Upper lobe of left lung (tissue), 6 donors: ENCODE measurements around the gene PRPF8. TPM values are rescaled to one million over a fixed set of nuclear protein-coding genes. Genes with fewer than 3 reads are reported as not detected.
"Not testable (repeated sequence)": the region's sequence is repeated elsewhere in the genome, so short reads cannot be mapped to it uniquely, and the experiment has no call there.

Source experiments
- ATAC-seq, 2 donors: fragments of 200-7000 bp; cut with Tn5 transposase; one replicate each; pipeline ENCODE4 v1.9.1; 2022; ENCODE audit warnings: mild to moderate bottlenecking in 2 of 2, moderate library complexity in 2 of 2; ENCODE audit not compliant: low FRiP score in 2 of 2
- DNase-seq, 2 donors: peaks; one replicate each; pipeline ENCODE4 v3.0.0-alpha.2; 2019 to 2020
- H3K27ac ChIP-seq, 4 donors: fragments of 200-600 bp; sonication (generic); one replicate each; pipeline ENCODE4 v1.5.1; 2016 to 2019
- H3K27me3 ChIP-seq, 4 donors: fragments of 200-600 bp; sonication (generic); one replicate each; pipeline ENCODE4 v1.5.1; 2017 to 2019
- H3K36me3 ChIP-seq, 4 donors: fragments of 200-600 bp; sonication (generic); one replicate each; pipeline ENCODE4 v1.5.1; 2016 to 2019
- H3K4me1 ChIP-seq, 4 donors: fragments of 200-600 bp; sonication (generic); one replicate each; pipeline ENCODE4 v1.5.1; 2018 to 2019
- H3K4me3 ChIP-seq, 4 donors: fragments of 200-600 bp; sonication (generic); one replicate each; pipeline ENCODE4 v1.5.1; 2017 to 2019; ENCODE audit warnings: mild to moderate bottlenecking in 2 of 4, moderate library complexity in 1 of 4
- H3K9me3 ChIP-seq, 4 donors: fragments of 200-600 bp; sonication (generic); one replicate each; pipeline ENCODE4 v1.5.1; 2018 to 2019
- CTCF ChIP-seq, 6 experiments: fragments of 450-650 bp in 4 of 6; fragments of 200-600 bp in 2 of 6; sonication (generic) in 2 of 6; IDR thresholded peaks; one replicate each; pipeline ENCODE4 v1.5.1; 2016 to 2019; ENCODE audit warnings: antibody characterized with exemption in 6 of 6
- EP300 ChIP-seq, 4 donors: sonication (generic); formaldehyde crosslinking; IDR thresholded peaks; one replicate each; pipeline ENCODE4 v1.5.1; 2017; ENCODE audit warnings: antibody characterized with exemption in 4 of 4, control low read depth in 2 of 4
- POLR2A ChIP-seq, 4 donors: fragments of 450-650 bp; IDR thresholded peaks; one replicate each; pipeline ENCODE4 v1.5.1; 2016 to 2017; ENCODE audit warnings: antibody characterized with exemption in 4 of 4, mild to moderate bottlenecking in 2 of 4
- POLR2AphosphoS5 ChIP-seq, 2 donors: sonication (generic); formaldehyde crosslinking; IDR thresholded peaks; one replicate each; pipeline ENCODE4 v1.5.1; 2017; ENCODE audit warnings: antibody characterized with exemption in 2 of 2
- WGBS, 2 donors: methylation state at CpG; one replicate each; pipeline ENCODE4 v1.1.5; 2017 to 2018; 5-methylcytosine and 5-hydroxymethylcytosine counted together
- total RNA-seq, 6 donors: library from RNA; depleted of rRNA in 4 of 6; stranded (reverse); fragments of >200 nt in 4 of 6; gene quantifications; one replicate each; pipeline versions ENCODE4 v1.1.0 to v1.2.1, GENCODE V29; 2016 to 2021
- donor health status: DM: no; HTN: no; CAD: no; lungs with moderate emphysema.
- donor health status: DM: no; HTN: yes; CAD: no; lungs with severe emphysema.

Gene PRPF8
- total RNA-seq, 6 donors from 2014 or later = 173 to 283 (median 220) TPM

- no peak for ATAC-seq
Measured at GRCh38 chr17:1693339-1693738, 8.7 kb upstream of the PRPF8 start.

GRCh38 chr17:1690544-1691221 lies 6.0 kb upstream of the PRPF8 start:
- Histone ChIP-seq H3K9me3 (no peaks in the 10 kb centered on the region), H3K36me3 (no peaks in the 10 kb centered on the region), H3K27ac (no peak overlapping the region), H3K4me1 (no peaks in the 10 kb centered on the region), H3K4me3 (no peak overlapping the region), H3K27me3 (no peaks in the 10 kb centered on the region)
- 80 to 92% methylated on average over 4 to 6 of the region's 8 CpGs for WGBS, 2 donors
- TF ChIP-seq EP300 (IDR thresholded peaks at IDR 0.05) (no peak), CTCF (IDR thresholded peaks at IDR 0.05) (no peak), POLR2A (IDR thresholded peaks at IDR 0.05) (no peak), POLR2AphosphoS5 (IDR thresholded peaks at IDR 0.05) (no peak)
- ATAC-seq = no peak
- no peak for DNase-seq

More at GRCh38 chr17:1693339-1693738, 8.7 kb upstream of the PRPF8 start:
- Histone ChIP-seq H3K27ac (no peak overlapping the region), H3K27me3 (no peaks in the 10 kb centered on the region), H3K4me3 (no peak overlapping the region), H3K4me1 (peaks cover 0 to 4% (median 2%) of the 10 kb centered on the region in 4 donors), H3K9me3 (no peaks in the 10 kb centered on the region), H3K36me3 (no peaks in the 10 kb centered on the region)
- TF ChIP-seq POLR2AphosphoS5 (IDR thresholded peaks at IDR 0.05) (no peak), EP300 (IDR thresholded peaks at IDR 0.05) (no peak), POLR2A (IDR thresholded peaks at IDR 0.05) (no peak), CTCF (IDR thresholded peaks at IDR 0.05) (no peak)
- no peak for DNase-seq
- 76 to 93% methylated on average over 7 of the region's 7 CpGs for WGBS, 2 donors

- not testable (repeated sequence) for H3K27me3 ChIP-seq, H3K9me3 ChIP-seq, H3K36me3 ChIP-seq, ATAC-seq, DNase-seq, H3K4me3 ChIP-seq, H3K27ac ChIP-seq
- 74 to 75% methylated on average over 6 of the region's 6 CpGs for WGBS, 2 donors
- H3K4me1 ChIP-seq = peaks cover 8 to 14% (median 9%) of the 10 kb centered on the region in 4 donors
Measured at GRCh38 chr17:1688405-1688804, 3.7 kb upstream of the PRPF8 start.

GRCh38 chr17:1686086-1686485 lies 1.4 kb upstream of the PRPF8 start:
- TF ChIP-seq POLR2A (IDR thresholded peaks at IDR 0.05) = no peak
- TF ChIP-seq POLR2AphosphoS5 (IDR thresholded peaks at IDR 0.05) = no peak
- TF ChIP-seq CTCF (IDR thresholded peaks at IDR 0.05) = no peak
- TF ChIP-seq EP300 (IDR thresholded peaks at IDR 0.05) = no peak
- no peak for ATAC-seq
- H3K27me3 ChIP-seq = no peaks in the 10 kb centered on the region
- H3K36me3 ChIP-seq = peaks cover 12 to 26% (median 20%) of the 10 kb centered on the region in 4 donors
- no peak overlapping the region for H3K4me3 ChIP-seq
- H3K4me1 ChIP-seq = peaks cover 16 to 31% (median 19%) of the 10 kb centered on the region in 4 donors
- no peak overlapping the region for H3K27ac ChIP-seq
- H3K9me3 ChIP-seq = no peaks in the 10 kb centered on the region
- no peak for DNase-seq
- 81 to 91% methylated on average over 7 of the region's 7 CpGs for WGBS, 2 donors

GRCh38 chr17:1683459-1683858 lies 1.2 kb downstream of the PRPF8 start:
- DNase-seq (no peak), ATAC-seq (no peak)
- Histone ChIP-seq H3K36me3 (peaks cover 38 to 52% (median 46%) of the 10 kb centered on the region in 4 donors), H3K4me3 (peak overlapping the region; percentile 70 to 93 (median 80)), H3K9me3 (no peaks in the 10 kb centered on the region), H3K27me3 (no peaks in the 10 kb centered on the region), H3K4me1 (peaks cover 16 to 31% (median 19%) of the 10 kb centered on the region in 4 donors), H3K27ac (peak overlapping the region in 3 of 4 donors; percentile 94 to 97 (median 95))
- WGBS, 2 donors = 56 to 65% methylated on average over 5 of the region's 5 CpGs
- TF ChIP-seq POLR2AphosphoS5 (IDR thresholded peaks at IDR 0.05) (no peak), POLR2A (IDR thresholded peaks at IDR 0.05) (no peak), CTCF (IDR thresholded peaks at IDR 0.05) (no peak), EP300 (IDR thresholded peaks at IDR 0.05) (no peak)
